ENCODE results near the gene ZNF467.

Gene ZNF467

DNA sequence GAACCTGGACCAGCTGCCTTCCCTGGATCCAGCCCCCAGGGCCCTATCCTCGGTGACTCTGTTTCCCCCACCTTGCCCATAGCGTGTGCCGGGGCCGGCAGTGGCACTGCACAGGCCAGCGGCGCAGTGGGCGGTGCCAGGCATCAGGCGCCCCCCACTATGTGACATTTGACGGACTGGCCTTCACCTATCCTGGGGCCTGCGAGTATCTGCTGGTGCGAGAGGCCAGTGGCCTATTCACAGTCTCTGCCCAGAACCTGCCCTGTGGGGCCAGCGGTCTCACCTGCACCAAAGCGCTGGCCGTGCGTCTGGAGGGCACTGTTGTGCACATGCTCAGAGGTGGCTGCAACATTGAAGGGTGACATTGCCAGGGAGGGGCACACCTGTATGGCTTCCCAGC, 12.0 kb upstream of the ZNF467 start:
- DNase-seq: no peak

DNA sequence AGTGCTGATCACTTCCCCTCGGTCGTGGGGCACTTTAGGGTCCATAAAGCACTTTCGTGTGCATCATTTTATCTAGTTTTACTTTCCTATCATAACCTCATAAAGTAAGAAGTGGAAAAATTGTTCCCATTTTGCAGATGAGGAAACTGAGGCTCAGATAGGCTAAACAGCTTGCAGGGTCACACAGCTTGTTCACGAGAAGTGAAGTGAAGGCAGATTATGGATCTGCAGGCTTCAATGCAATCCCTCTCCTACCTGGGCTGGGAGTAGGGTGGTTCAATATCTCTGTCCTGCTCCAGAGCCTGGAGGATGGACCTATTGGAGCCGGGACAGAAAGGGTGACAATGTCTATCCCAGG, 10.8 kb upstream of the ZNF467 start:
- DNase-seq: no peak

DNA sequence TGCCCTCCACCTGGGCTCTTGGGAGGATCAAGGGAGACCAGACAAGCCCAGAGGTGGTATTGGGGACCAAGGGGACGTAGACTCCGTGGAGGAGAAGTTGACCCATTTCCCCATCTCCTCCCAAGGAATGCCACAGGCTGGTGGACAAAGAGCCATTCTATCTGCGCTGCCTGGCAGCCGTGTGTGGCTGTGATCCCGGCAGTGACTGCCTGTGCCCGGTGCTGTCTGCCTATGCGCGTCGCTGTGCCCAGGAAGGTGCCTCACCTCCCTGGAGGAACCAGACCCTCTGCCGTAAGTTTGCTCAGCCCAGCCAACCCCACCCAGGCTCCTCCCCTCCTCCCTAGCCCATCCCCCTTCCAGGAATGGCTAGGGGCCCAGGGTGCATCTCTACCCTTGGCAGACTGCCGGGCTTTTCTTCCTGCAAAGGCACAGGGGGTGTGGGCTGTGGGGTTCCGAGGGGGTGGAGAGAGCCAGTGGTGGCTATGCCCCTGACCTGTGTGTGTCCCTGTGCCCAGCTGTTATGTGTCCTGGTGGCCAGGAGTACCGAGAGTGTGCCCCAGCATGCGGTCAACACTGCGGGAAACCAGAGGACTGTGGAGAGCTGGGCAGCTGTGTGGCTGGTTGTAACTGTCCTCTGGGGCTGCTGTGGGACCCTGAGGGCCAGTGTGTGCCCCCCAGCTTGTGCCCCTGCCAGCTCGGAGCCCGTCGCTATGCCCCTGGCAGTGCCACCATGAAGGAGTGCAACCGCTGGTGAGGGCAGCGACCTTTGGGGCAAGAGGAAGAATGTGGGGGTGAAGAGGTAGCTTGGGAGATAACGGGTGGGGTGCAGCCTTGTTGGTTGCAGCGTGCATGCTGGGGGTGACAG, 10.2 kb upstream of the ZNF467 start:
- no peak for DNase-seq

DNA sequence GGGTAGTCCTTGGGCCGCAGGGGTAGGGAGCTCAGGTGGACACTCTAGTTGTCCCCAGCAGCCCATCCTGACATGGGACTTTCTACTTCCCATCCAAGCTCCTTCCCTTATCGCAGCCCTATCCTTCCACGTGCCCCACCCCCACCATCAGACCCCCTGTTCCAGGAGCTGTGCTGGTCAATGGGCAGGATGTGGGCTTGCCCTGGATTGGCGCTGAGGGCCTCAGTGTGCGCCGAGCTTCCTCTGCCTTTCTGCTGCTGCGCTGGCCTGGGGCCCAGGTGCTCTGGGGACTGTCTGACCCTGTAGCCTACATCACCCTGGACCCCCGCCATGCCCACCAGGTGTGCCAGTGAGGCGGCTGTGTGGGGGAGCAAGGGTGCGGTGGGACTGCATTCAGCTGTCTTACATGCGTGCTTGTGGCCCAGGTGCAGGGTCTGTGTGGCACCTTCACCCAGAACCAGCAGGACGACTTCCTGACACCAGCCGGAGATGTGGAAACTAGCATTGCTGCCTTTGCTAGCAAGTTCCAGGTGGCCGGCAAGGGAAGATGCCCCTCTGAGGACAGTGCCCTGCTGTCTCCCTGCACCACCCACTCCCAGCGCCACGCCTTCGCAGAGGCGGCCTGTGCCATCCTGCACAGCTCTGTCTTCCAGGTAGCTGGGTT, 9.4 kb upstream of the ZNF467 start:
- DNase-seq: no peak

DNA sequence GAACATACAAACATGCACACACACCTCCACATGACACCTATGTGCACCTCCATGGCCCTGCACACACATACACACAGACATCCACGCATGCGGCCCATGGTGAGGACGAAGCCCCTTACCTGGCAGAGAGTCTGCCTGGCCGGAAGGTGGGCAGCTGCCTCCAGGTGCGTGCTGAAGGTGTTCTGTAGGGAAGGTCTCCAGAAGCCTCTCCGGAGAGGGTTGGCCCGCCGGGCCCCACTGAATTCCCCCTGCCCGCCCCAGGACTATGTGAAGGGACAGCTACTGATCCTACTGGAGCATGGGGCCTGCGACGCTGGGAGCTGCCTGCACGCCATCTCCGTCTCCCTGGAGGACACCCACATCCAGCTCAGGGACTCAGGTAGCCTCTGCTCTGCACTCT, 8.5 kb upstream of the ZNF467 start:
- no peak for DNase-seq

DNA sequence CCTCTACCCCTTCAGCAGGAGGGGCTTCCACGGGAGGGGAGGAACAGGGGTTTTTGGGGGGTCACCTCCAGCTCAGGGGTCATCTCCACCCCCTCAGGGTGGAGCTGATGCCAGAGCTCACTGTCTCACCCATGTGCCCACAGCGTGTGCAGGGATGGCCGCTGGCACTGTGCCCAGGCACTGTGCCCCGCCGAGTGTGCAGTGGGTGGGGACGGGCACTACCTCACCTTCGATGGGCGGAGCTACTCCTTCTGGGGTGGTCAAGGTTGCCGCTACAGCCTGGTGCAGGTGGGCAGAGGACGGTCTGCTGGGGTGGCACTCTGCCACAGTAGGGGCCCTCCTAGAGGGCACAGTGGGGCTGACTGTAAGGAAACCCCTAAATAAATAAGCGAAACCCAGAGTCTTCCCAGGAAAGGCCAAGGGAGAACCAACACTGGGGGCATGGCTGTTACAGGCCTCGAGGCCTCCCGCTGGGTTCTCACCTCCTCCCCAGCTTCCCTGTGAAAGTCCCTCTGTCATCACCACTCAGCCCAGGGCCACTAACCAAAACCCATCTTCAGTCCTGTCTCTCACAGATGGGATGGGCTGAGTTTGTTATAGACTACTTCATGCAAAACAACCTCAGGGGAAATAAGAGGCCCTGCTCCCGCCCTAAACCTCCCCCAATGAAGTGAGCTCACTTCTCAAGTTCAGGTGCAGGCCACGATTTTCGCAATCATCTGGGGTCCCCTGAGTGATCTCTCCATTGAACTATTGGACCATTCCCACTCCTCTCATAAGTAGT, 7.4 kb upstream of the ZNF467 start:
- DNase-seq: no peak

DNA sequence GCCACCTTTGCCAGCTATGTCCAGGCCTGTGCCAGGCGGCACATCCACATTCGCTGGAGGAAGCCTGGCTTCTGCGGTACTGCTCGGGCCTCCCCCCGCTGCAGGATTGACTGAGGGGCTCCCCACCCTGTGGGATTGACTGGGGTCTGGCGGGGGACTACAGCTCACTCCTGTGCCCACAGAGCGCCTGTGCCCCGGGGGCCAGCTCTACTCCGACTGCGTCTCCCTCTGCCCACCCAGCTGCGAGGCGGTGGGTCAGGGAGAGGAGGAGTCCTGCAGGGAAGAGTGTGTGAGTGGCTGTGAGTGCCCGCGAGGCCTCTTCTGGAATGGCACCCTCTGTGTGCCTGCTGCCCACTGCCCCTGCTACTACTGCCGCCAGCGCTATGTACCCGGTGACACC, 6.7 kb upstream of the ZNF467 start:
- no peak for DNase-seq

DNA sequence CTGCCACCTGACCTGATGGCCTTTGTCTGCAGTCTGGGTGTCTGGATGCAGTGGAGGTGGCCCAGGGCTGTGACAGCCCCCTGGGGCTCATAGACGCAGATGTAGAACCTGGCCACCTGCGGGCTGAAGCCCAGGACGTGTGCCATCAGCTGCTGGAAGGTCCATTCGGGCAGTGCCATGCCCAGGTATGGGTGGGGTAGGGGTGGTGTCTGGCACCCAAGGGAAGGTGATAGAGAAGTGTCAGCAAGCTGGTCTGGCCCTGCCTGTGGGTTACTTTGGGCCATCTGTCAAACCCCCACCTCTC, 6.1 kb upstream of the ZNF467 start:
- DNase-seq: no peak

DNA sequence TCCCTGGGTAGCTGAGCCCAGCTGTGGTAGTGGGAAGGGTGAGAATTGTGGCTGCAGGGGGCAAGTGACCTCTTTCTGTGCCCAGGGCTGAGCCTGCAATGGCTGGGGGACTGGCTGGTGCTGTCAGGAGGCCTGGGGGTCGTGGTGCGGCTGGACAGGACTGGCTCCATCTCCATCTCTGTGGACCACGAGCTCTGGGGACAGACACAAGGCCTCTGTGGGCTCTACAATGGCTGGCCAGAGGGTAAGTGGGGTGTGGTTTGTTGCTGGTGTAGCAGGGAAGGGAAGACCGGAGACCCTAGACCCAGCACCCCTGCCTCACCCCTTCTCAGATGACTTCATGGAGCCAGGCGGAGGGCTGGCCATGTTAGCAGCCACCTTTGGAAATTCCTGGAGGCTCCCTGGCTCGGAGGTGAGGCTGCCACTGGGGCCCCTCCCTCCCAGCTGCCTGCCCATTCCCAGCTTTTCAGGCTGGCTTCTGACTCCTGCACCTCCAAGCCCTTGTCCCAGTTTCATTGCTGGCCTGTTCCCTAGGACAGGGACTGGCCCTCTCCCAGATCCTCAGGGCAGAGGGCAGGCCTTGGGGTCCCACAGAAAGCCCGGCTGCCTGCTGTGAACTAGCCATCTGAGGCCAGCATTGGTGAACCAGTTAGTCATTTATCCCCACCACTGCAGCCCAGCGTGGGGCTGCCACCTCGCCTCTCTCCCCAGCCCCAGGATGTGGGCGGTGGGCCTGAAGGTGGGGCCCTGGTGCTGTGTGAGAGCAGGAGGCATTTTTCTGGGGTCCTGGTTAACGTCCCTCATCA, 5.5 kb upstream of the ZNF467 start:
- no peak for DNase-seq

DNA sequence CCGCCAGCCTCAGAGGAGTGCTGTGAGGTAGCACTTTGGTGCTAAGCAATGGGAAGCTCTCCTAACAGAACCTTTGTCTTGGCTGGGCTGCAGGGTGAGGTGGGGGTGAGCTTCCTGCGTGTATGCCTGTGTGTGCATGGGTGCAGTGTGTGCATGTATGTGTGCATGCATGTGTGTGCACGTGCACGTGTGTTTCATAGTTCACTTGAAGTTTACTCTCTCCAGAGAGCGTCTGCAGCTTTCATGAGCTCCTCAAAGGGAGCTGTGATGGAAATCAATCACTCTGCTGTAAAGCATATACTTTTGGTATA, 4.9 kb upstream of the ZNF467 start:
- no peak for DNase-seq

DNA sequence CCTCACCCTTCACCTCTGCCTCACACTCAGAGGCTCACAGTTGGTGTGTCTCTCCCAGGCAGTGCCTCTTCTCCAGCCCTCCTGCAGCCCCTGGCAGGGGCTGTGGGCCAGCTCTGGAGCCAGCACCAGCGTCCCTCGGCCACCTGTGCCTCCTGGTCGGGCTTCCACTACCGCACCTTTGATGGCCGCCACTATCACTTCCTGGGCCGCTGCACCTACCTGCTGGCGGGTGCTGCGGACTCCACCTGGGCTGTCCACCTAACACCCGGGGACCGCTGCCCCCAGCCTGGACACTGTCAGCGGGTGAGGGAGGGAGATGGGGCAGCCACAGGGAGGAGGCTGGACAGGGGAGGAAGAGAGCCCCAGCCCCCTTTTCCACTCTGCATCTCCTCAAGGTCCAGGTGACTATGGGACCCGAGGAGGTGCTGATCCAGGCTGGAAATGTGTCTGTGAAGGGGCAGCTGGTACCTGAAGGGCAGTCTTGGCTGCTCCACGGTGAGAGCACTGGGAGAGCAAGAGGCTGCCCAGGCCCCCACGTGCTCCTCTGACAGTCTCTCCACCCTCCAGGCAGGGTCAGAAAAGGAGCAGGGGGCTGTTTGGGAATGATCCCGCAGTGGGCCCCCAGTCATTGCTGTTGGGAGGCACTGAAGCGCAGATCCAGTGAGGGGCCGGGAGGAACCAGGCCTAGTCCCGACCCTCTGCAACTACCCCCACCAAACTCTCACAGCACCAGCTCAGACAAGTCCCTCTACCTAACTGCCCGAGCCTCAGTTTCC, 4.4 kb upstream of the ZNF467 start:
- DNase-seq: no peak

DNA sequence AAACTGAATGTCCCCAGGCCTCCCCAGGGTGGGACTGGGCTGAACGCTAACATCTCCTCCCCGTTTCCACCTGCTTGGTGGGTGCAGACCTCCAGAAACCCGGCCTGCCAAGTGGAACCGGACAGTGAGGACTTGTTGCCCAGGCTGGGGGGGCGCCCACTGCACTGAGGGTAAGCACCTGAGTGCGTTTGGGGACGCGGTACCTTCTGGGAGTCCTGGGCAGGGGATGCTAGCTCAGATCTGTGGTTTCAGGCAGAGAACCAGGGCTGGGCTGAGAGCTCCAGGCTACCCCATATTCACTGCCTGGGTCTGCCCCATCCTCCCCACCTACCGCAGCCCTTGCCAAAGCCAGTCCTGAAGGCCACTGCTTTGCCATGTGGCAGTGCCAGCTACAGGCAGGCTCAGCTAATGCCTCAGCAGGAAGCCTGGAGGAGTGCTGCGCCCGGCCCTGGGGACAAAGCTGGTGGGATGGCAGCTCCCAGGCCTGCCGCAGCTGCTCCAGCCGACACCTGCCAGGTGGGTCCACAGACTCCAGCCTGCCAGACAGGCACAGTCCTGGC, 3.5 kb upstream of the ZNF467 start:
- no peak for DNase-seq

DNA sequence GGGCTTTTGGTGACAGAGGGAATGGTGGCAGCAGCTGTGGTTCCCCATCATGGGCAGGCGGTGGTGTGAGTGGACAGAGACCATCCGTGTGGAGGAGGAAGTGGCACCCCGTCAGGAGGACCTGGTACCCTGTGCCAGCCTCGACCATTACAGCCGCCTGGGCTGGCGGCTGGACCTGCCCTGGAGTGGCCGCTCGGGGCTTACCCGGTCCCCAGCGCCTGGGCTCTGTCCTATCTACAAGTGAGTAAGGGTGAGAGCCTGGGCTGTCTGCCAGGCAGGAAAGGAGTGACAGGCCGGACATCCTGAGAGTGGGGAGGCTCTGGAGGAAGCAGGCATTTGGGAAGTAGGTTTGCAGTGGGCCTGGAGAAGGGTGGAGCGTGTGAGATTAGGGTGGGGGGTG, 2.9 kb upstream of the ZNF467 start:
- no peak for DNase-seq

DNA sequence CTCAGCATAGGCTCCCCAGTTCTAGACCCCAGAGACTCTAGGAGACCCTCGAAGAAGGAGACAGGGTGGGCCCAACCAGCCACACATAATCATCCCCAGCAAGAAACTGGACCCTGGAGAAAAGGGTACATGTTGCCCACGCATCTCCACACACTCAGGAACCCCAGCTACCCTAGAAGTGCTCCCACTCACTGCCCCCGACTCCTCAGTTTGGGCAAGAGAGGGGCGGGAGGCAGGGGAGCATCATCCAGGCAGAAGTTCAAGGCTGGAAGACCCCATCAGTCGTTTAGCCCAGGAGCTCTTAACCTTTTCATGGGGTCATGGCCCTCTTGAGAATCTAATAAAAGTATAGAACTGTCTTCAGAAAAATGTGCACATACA, 1.8 kb upstream of the ZNF467 start:
- DNase-seq: no peak

DNA sequence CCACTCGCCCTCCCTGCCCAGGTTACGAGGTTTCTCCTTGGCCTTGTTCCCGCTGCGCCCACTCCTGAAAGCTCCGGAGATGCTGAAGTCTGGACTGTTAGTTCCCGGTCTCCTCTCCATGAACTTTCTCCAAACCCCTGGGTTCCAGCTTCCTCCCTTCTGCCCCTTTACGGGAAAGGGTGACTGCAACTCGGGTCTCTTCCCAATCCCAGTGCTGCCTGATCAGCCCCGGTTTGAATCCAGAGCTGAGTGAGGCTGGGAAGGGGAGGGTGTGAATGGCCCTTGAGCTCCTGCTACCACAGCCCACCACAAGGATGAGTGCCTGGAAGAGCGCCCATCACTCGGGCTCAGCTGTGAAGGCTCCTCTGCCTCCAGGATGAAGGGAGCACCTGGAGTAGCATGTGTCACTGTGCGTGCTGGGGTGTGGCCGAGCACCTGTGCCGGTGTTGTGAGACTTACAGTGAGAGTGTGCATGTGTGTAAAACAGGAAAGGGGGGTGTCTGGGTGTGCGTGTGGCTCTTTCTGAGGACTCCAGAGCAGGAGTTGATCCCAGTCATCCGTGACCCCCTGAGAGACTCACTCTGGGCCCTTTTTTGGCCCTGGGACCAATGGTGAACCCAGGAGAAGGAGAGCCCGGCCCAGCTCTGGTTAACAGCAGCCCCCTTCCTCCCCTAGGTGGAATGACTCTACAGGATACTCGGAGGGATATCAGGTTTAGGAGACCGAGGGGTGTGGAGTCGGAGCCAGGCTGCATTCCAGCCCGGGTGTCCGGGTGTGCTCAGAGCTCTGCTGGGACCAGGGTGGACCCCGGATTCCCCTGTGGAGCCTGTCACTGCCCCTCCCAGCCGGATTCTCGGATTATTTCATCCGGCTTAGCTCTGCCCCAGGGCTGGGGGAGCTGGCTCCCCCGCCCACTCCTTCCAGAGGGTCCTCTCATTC, 1.1 kb upstream of the ZNF467 start:
- no peak for DNase-seq

DNA sequence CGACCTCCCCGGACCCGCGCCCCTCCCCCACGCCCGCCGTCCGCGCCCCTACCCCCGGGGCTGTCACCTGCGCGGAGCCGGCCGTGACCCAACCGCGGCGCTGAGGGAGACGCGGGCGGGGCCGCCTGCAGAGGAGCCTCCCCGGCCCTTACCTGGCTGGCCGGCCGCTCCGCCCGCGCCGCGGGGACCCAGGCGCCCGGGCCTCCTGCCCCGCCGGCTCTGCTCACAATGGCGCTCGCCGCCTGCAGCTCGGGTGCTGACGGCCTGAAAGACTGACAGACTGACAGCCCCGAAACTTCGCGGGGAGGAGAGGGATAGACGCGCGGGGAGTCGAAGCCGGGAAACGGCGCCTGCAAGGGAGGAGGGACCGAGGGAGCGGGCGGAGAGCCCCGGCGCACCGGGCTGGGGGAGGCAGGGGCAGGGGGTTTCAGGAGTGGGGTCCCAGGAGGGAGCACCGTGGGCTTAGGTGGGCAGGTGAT, 393 bp downstream of the ZNF467 start:
- DNase-seq: no peak

DNA sequence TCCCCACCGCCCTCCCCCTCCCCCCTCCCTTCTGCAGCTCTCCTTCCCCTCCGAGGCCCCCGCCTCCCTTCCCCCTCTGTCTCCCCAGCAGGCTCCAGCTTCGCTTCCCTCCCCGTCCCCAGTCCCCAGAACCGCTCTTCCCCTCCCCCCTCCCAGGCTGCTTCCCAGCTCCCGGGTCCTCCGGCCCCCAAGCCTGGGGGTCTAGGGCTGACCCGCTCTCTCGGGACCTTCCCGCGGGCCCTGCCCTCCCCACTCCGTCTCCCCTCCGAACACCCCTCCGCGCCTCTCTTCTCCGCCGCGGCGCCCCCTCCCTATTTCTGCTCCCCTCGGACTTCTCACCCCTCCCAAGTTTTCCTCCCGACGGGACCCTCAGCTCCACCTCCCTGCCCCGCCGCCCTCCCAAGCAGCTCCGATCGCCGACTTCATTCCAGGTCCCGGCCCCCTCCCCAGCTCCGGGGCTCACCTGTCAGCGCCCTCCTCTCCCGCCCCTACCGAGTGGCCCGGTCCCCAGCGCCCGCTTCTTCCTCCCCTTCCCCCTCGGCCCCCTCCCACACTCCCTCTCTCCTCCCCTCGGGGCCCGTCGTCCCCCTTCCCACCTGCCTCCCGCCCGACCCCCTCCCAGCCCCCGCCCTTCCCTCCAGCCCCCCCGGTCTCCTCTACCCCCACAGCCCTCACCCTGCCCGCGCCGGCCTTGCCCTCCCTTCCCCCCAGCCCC, 990 bp downstream of the ZNF467 start:
- DNase-seq: no peak

DNA sequence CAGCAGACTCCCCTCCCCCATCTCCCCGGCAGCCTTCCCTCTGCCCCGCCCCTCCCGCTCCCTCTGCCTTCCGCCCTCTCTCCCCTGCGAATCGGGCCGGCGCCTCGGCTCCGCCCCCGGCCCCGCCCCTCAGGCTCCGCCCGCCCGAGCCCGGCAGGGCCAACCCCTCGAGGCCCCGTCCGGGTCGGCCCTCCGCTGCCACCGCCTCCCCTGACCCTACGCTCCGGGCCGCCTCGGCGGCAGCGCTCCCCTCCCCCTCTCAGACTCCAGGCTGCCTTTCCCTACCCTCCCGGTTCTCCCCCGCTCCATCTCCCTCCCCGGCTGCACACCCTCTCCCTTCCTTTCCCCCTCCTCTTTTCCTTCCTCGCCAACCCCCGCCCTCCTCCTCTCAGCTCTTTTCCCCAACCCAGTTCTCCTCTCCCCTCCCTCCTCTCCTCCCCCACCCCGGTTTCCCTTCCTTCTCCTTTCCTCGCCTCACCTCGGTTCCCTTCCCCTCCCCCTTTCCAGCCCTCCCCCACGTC, 1.6 kb downstream of the ZNF467 start:
- DNase-seq: no peak

DNA sequence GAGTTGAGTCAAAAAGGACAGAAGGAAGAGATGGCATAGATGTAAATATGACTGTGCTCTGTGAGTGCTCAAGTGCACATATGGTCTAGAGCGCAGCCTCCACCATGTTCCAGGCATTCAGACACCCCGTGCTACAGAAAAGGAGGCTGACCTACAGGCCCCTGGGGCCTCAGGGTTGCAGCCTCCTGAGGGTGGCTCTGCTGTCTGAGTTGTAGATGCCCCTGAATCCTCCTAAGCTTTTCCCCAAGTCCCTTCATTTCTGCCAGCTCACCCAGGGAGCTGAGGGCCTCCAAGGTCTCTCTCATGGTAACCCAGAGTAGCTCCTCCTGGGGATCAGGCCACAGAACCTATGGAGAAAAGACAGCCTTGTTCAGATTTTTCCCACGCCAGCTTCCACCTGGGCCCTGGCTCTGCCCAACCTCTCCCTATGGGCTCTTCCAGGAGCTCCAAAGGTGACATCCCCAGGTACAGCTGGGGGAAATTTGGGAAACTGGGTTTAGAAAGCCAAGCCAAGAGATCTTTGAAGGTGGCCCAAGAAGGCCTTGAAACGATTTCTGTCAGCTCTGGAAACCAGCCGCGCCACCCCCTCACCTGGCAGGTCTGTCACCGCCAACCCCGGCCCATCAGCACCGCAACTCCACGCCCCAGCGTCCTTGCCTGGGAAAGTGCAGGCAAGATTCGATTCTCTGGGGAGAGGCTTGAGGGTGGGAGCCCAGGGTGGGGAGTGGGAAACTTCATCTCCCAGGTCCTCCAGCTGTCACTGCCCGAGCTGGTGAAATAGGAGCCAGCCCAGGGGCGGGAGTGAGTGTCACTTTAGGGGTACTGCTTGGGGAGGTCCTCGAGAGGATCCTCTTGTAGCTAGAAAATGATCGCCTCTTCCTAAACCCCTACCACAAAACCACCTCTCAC, 2.4 kb downstream of the ZNF467 start:
- DNase-seq: no peak

Data from NCI-H1048 (cell line).